ENCODE results near the gene KAZN.

Gene KAZN

GRCh38 chr1:14723401-14723800, 124.9 kb downstream of the KAZN start:
- no peak for DNase-seq

GRCh38 chr1:14724246-14724645, 125.8 kb downstream of the KAZN start:
- DNase-seq: no peak

DNA sequence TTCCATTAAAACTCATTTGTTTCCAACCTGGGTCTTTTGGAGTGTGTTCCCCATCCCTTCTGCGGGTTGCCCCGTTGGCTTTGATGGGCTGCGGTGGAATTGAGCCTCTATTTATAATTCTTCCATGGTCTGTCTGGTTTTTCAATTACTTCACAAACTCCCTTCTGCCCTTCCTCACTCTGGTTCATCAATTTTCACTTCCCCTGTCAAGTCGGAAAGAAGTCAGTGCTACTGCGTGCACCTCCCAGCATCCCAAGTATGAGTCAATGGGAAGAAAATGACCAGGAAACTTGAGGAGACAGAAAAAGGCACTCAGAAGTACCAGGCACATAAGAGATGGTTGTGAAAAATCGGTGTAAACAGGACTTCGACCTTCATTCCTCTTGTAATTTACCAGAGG, 126.2 kb downstream of the KAZN start:
- DNase-seq: no peak

GRCh38 chr1:14725238-14725637, 126.8 kb downstream of the KAZN start:
- DNase-seq: no peak

GRCh38 chr1:14725695-14726094, 127.2 kb downstream of the KAZN start:
- no peak for DNase-seq

- DNase-seq: no peak
Observed at GRCh38 chr1:14726606-14727005, 128.1 kb downstream of the KAZN start.

DNA sequence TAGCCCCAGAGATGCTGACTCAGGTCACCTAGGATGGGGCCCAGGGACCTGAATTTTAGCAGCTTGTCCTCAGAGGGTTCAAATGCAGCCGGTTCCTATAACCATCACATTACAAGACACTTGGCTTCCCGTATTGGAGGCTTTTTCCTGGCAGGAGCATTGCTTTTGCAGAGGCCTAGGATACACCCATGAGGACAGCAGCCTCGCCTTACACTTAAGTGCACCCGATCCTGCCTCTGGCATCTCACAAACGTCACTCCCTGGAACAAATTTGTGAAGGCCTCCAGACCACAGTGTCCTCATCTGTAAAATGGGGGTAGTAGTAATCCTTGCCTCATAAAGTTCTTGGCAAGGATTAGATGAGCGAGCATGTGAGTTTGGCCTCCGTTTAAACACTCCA, 130.0 kb downstream of the KAZN start:
- no peak for DNase-seq

- DNase-seq: no peak
Observed at GRCh38 chr1:14732728-14733047, 134.2 kb downstream of the KAZN start.

DNA sequence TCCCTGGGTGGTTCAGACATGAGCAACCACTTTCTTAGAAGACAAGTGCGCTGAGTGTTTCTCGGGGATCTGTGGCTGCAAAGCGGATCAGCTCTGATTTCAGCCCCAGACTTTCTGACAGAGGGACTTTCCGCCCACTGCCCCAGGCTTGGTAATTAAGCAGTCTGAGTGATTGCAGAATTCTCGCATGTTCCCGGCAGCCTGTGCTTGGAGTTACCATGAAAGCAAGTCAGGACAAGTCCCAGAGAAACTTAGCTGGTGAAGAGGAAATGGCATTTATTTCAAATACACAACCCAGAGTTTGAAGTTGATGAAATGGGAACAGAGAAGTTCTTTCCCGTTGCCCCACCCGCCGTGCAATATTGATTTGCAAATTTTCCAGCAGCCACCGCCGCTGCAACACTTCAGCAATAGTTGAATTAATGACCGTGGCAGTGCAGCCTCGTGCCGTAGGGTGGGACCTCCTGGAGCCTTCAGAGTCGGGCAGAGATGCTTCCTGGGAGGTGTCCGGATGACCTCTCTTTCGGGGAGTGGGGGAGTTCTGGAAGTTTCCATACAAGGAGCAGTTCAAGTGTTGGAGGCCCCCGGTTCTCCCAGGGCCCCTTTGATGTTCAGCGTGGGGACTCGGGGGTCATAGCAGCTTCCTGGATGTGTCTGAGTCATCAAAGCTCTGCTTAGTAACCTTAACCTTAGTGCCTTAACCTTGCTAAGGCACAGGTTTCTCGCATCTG, 134.7 kb downstream of the KAZN start:
- no peak for DNase-seq

GRCh38 chr1:14733779-14734140, 135.3 kb downstream of the KAZN start:
- no peak for DNase-seq

DNA sequence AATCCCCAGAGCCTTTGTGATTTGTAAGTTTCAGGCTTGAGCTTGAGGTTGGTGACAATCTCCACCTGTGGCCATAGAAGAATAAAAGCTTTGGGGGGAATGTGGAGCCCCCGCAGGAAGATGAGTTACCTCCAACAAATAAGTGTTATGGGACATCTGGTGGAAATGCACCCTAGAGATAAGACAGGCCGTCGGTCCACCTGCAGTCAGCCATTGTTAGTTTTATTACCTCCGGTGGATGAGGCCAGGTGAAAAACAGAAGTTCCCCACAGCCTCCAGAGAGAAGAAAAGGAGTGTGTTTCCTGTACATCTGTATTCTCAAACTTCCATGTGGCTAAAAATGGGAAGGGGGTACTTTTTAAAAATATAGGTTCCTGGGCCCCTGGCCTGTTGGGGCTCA, 137.4 kb downstream of the KAZN start:
- DNase-seq: no peak

DNA sequence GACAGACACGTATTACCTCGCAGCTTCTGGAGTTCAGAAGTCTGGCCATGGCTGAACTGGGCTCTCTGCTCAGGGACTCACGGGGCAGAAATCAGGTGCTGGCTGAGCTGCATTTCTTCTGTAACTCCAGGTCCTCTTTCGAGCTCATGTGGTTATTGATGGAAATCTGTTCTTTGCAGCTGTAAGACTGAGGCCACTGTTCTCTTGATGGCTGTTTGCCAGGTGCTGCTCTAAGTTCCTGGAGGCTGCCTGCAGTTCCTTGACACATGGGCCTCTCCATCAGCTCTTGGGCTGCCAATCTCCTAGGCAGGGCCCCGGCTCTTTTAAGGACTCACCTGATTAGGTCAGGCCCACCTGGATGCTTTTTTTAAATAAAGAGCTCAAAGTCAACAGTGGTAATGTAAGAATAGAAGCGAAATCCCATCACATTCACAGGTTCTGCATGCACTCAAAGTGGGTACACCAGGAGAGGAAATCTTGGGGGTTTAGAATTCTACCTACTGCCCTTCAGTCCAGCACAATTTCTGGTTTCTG, 139.1 kb downstream of the KAZN start:
- no peak for DNase-seq

- no peak for DNase-seq
Observed at GRCh38 chr1:14738235-14738634, 139.8 kb downstream of the KAZN start.

DNA sequence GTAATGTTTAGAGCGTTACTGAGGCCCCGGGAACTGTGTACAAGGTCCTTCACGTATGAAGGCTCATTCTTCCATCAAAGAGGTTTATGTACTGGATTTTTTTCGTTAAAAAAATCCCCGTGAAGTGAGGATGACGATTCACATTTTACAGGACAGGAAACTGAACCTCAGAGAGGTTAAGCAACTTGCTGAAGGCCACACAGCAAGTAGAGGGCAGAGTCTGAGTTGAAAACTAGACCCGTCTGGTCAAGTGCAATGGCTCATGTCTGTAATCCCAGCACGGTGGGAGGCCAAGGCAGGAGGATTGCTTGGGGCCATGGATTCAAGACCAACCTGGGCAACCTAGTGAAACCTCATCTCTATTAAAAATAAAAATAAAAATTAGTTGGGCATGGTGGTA, 140.2 kb downstream of the KAZN start:
- DNase-seq: no peak

DNA sequence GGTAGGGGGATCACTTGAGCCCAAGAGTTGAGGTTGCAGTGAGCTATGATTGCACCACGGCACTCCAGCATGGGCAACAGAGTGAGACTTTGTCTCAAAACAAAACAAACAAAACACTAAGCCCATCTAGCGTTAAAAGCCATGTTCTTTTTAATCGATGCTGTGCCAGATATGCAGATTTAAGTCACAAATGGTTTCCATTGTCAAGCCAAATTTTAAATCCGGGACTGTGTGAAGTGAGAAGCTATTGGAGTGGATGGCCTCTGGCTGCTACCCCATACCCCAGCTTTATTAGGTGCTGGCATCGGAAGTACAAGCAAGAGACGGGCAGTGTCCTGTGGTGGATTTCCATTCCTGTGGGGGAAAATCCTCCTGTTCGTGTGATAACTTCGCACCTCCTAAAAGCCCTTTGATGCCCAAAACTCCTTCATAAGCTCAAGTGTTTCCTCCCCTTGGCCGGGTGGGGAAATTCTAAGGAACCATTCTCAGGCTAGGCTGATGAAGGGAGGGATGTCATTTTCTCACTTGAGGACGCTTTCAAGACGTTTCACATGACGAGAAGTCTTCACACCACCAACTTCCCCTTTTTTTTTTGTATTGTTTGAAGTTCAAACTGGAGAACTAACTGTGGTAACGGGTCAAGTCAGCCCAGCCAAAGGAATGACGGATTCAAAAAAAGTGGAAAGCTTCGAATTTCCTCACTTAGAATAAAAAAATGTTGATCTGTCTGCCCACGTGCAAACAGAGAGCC, 140.8 kb downstream of the KAZN start:
- no peak for DNase-seq

- no peak for DNase-seq
Observed at GRCh38 chr1:14740016-14740415, 141.5 kb downstream of the KAZN start.

- no peak for DNase-seq
Observed at GRCh38 chr1:14741082-14741481, 142.6 kb downstream of the KAZN start.

DNA sequence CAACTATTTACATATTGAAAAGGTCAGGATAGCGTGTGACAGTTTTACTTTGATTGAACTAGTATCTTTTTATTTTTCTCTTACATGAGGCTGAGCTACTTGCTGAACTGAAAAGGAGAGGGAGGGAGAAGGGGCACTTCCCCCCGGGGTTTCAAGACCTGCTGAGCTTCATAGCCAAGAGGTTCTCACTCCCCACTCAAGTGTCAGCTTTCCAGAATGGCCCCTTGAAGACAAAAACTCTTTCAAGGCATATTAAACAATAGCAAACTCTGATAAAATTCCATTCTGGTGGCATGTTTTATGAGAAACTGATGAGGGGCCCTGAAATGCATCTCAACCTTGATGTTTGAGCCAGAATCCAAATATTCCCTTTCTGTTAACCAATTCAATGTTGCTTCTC, 143.0 kb downstream of the KAZN start:
- no peak for DNase-seq

- DNase-seq: no peak
Observed at GRCh38 chr1:14742181-14742980, 143.9 kb downstream of the KAZN start.

- DNase-seq: no peak
Observed at GRCh38 chr1:14743368-14743767, 144.9 kb downstream of the KAZN start.

- DNase-seq: no peak
Observed at GRCh38 chr1:14745001-14745720, 146.7 kb downstream of the KAZN start.

DNA sequence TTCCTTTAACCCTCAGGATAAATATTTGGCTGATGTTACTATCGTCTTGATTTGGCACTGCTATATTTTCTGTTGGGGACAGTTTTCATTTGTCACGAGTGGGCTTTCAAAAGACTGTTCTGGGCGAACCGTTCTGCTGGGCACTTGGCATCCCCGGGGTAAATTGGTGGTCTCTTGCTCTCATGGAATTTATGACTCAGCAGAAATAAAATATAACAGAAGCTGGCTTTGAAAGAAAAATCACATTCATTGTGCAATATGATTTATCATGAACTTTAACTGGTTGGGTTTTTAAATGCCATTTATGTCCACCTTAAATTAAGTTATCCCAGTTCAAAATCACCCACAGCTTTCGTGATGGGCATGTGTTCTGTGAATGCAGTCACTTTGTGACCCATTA, 147.3 kb downstream of the KAZN start:
- DNase-seq: no peak

DNA sequence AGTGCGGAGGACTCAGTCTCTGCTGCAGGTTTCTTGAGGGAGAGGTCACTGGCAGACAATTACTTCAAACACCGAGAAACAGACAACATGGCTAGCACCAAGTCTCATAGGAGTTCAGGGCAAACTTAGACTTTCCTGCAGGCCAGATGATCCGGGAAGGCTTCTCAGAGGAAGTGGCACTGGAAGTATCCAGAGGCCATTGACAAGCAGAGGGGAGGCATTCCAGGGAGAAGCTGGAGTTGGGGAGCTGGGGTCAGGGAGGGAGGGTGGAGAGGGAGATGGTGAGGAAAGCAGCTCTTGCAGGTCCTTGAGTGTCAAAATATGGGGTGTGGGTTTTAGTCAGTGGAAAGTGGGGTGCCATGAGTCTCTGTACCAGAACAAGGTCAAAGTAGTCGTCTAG, 147.9 kb downstream of the KAZN start:
- no peak for DNase-seq

All from T-helper 1 cell (primary cell).